GM12878 (cell line): ENCODE data around the gene PLA2G4A.

ENCODE experiments used
- POLR2A ChIP-seq: IDR thresholded peaks from 2 replicates; pipeline ENCODE4 v1.6.1; 2011; ENCODE audit warnings: low read depth, mild to moderate bottlenecking, low read length
- TF ChIP-seq, protein P1 (sequence below), 3 experiments: IDR thresholded peaks in 2 of 3; conservative IDR thresholded peaks in 1 of 3; 2 replicates each; pipeline ENCODE4 v1.5.1; 2011; ENCODE audit warnings: low read depth in 3 of 3, low read length in 3 of 3, mild to moderate bottlenecking in 3 of 3, control low read depth in 2 of 3, moderate library complexity in 2 of 3, inconsistent platforms in 1 of 3, mixed read lengths in 1 of 3; ENCODE audit not compliant: control insufficient read depth in 2 of 3, insufficient read depth in 1 of 3; ENCODE audit errors: extremely low read depth in 1 of 3
- TF ChIP-seq, protein P2 (sequence below): fragments of 450-650 bp; IDR thresholded peaks from 2 replicates; pipeline ENCODE4 v1.6.1; 2014; ENCODE audit warnings: mild to moderate bottlenecking

DNA sequence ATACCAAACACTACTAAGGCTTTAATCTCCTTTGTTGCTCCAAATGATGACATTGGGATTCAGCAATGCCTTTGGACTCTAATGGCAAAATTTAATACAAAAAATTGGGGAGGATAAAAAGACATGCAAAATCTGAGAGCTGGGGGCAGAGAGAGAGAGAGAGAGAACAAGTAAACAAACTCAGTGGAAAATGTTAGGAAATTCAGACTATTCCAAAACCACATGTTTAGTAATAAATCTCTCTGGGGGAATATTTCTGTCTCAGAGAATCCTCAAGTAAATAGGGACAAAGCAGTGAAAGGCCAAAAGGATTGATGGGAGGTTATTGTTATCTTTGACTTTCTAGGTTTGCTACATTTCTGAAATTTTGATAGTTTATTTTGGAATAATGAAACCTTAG, 65.7 kb downstream of the PLA2G4A start:
- TF ChIP-seq POLR2A: no peak
- TF ChIP-seq, protein P1, sequence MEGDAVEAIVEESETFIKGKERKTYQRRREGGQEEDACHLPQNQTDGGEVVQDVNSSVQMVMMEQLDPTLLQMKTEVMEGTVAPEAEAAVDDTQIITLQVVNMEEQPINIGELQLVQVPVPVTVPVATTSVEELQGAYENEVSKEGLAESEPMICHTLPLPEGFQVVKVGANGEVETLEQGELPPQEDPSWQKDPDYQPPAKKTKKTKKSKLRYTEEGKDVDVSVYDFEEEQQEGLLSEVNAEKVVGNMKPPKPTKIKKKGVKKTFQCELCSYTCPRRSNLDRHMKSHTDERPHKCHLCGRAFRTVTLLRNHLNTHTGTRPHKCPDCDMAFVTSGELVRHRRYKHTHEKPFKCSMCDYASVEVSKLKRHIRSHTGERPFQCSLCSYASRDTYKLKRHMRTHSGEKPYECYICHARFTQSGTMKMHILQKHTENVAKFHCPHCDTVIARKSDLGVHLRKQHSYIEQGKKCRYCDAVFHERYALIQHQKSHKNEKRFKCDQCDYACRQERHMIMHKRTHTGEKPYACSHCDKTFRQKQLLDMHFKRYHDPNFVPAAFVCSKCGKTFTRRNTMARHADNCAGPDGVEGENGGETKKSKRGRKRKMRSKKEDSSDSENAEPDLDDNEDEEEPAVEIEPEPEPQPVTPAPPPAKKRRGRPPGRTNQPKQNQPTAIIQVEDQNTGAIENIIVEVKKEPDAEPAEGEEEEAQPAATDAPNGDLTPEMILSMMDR (IDR thresholded peaks at IDR 0.05 in 2 of 3, conservative IDR thresholded peaks at IDR 0.05 in 1 of 3; ENCODE audit: control insufficient read depth in 2 of 3, extremely low read depth in 1 of 3, insufficient read depth in 1 of 3, low read depth in 3 of 3, low read length in 3 of 3): no peak
- TF ChIP-seq, protein P2, sequence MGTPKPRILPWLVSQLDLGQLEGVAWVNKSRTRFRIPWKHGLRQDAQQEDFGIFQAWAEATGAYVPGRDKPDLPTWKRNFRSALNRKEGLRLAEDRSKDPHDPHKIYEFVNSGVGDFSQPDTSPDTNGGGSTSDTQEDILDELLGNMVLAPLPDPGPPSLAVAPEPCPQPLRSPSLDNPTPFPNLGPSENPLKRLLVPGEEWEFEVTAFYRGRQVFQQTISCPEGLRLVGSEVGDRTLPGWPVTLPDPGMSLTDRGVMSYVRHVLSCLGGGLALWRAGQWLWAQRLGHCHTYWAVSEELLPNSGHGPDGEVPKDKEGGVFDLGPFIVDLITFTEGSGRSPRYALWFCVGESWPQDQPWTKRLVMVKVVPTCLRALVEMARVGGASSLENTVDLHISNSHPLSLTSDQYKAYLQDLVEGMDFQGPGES: no peak
